ENCODE results near the gene PTPRO. TPM values are rescaled to one million over a fixed set of nuclear protein-coding genes. Genes with fewer than 3 reads are reported as not detected.

The PTPRO gene
- polyA plus RNA-seq, 1 donor: 1.6 TPM

GRCh38 chr12:15546102-15546701, 223.9 kb downstream of the PTPRO start:
- H3K36me3 ChIP-seq (ENCODE audit: control insufficient read depth, insufficient read depth, low read length): no peaks in the 10 kb centered on the region
- H3K27me3 ChIP-seq (ENCODE audit: control insufficient read depth, insufficient read depth, low read length): no peaks in the 10 kb centered on the region
- no peak for DNase-seq
- no peak overlapping the region for H3K27ac ChIP-seq (ENCODE audit: low read length)
- WGBS (ENCODE audit: insufficient coverage, low lambda C conversion rate): no CpG with 5 or more reads among the region's 1 CpG
- H3K9me3 ChIP-seq (ENCODE audit: control insufficient read depth, low read depth, low read length): no peaks in the 10 kb centered on the region
- no peak overlapping the region for H3K4me3 ChIP-seq (ENCODE audit: low read length)
- H3K4me1 ChIP-seq (ENCODE audit: control insufficient read depth, insufficient read depth, low read length): no peaks in the 10 kb centered on the region

- Histone ChIP-seq H3K4me3 (ENCODE audit: low read length) (no peak overlapping the region), H3K4me1 (ENCODE audit: control insufficient read depth, insufficient read depth, low read length) (no peaks in the 10 kb centered on the region), H3K27me3 (ENCODE audit: control insufficient read depth, insufficient read depth, low read length) (no peaks in the 10 kb centered on the region), H3K36me3 (ENCODE audit: control insufficient read depth, insufficient read depth, low read length) (no peaks in the 10 kb centered on the region), H3K9me3 (ENCODE audit: control insufficient read depth, low read depth, low read length) (no peaks in the 10 kb centered on the region), H3K27ac (ENCODE audit: low read length) (no peak overlapping the region)
- 99% methylated on average over 5 of the region's 5 CpGs for WGBS (ENCODE audit: insufficient coverage, low lambda C conversion rate)
- DNase-seq: no peak
Measured at GRCh38 chr12:15547063-15547462, 224.8 kb downstream of the PTPRO start.

- Histone ChIP-seq H3K4me3 (ENCODE audit: low read length) (no peak overlapping the region), H3K36me3 (ENCODE audit: control insufficient read depth, insufficient read depth, low read length) (no peaks in the 10 kb centered on the region), H3K4me1 (ENCODE audit: control insufficient read depth, insufficient read depth, low read length) (no peaks in the 10 kb centered on the region), H3K27me3 (ENCODE audit: control insufficient read depth, insufficient read depth, low read length) (no peaks in the 10 kb centered on the region), H3K27ac (ENCODE audit: low read length) (no peak overlapping the region), H3K9me3 (ENCODE audit: control insufficient read depth, low read depth, low read length) (no peaks in the 10 kb centered on the region)
- WGBS (ENCODE audit: insufficient coverage, low lambda C conversion rate): no CpG with 5 or more reads among the region's 1 CpG
- DNase-seq: no peak
Measured at GRCh38 chr12:15547691-15548090, 225.4 kb downstream of the PTPRO start.

- Histone ChIP-seq H3K4me3 (ENCODE audit: low read length) (no peak overlapping the region), H3K36me3 (ENCODE audit: control insufficient read depth, insufficient read depth, low read length) (no peaks in the 10 kb centered on the region), H3K27ac (ENCODE audit: low read length) (no peak overlapping the region), H3K4me1 (ENCODE audit: control insufficient read depth, insufficient read depth, low read length) (no peaks in the 10 kb centered on the region), H3K27me3 (ENCODE audit: control insufficient read depth, insufficient read depth, low read length) (no peaks in the 10 kb centered on the region), H3K9me3 (ENCODE audit: control insufficient read depth, low read depth, low read length) (no peaks in the 10 kb centered on the region)
- DNase-seq: no peak
- no CpG with 5 or more reads among the region's 4 CpGs for WGBS (ENCODE audit: insufficient coverage, low lambda C conversion rate)
Measured at GRCh38 chr12:15550793-15551192, 228.5 kb downstream of the PTPRO start.

GRCh38 chr12:15555446-15555845, 233.1 kb downstream of the PTPRO start:
- DNase-seq: no peak
- 92% methylated on average over 2 of the region's 2 CpGs for WGBS (ENCODE audit: insufficient coverage, low lambda C conversion rate)
- H3K27me3 ChIP-seq (ENCODE audit: control insufficient read depth, insufficient read depth, low read length): no peaks in the 10 kb centered on the region
- no peak overlapping the region for H3K27ac ChIP-seq (ENCODE audit: low read length)
- H3K4me1 ChIP-seq (ENCODE audit: control insufficient read depth, insufficient read depth, low read length): no peaks in the 10 kb centered on the region
- H3K4me3 ChIP-seq (ENCODE audit: low read length): no peak overlapping the region
- no peaks in the 10 kb centered on the region for H3K36me3 ChIP-seq (ENCODE audit: control insufficient read depth, insufficient read depth, low read length)
- no peaks in the 10 kb centered on the region for H3K9me3 ChIP-seq (ENCODE audit: control insufficient read depth, low read depth, low read length)

GRCh38 chr12:15556411-15557102, 234.2 kb downstream of the PTPRO start:
- no peaks in the 10 kb centered on the region for H3K4me1 ChIP-seq (ENCODE audit: control insufficient read depth, insufficient read depth, low read length)
- no peak overlapping the region for H3K27ac ChIP-seq (ENCODE audit: low read length)
- H3K27me3 ChIP-seq (ENCODE audit: control insufficient read depth, insufficient read depth, low read length): no peaks in the 10 kb centered on the region
- 89% methylated on average over 1 of the region's 5 CpGs for WGBS (ENCODE audit: insufficient coverage, low lambda C conversion rate)
- DNase-seq: no peak
- H3K9me3 ChIP-seq (ENCODE audit: control insufficient read depth, low read depth, low read length): no peaks in the 10 kb centered on the region
- no peak overlapping the region for H3K4me3 ChIP-seq (ENCODE audit: low read length)
- no peaks in the 10 kb centered on the region for H3K36me3 ChIP-seq (ENCODE audit: control insufficient read depth, insufficient read depth, low read length)

GRCh38 chr12:15558915-15559528, 236.7 kb downstream of the PTPRO start:
- Histone ChIP-seq H3K4me3 (ENCODE audit: low read length) (no peak overlapping the region), H3K4me1 (ENCODE audit: control insufficient read depth, insufficient read depth, low read length) (no peaks in the 10 kb centered on the region), H3K27me3 (ENCODE audit: control insufficient read depth, insufficient read depth, low read length) (no peaks in the 10 kb centered on the region), H3K36me3 (ENCODE audit: control insufficient read depth, insufficient read depth, low read length) (no peaks in the 10 kb centered on the region), H3K9me3 (ENCODE audit: control insufficient read depth, low read depth, low read length) (no peaks in the 10 kb centered on the region), H3K27ac (ENCODE audit: low read length) (no peak overlapping the region)
- no CpG with 5 or more reads among the region's 2 CpGs for WGBS (ENCODE audit: insufficient coverage, low lambda C conversion rate)
- DNase-seq: no peak

- Histone ChIP-seq H3K4me1 (ENCODE audit: control insufficient read depth, insufficient read depth, low read length) (no peaks in the 10 kb centered on the region), H3K4me3 (ENCODE audit: low read length) (no peak overlapping the region), H3K27ac (ENCODE audit: low read length) (no peak overlapping the region), H3K36me3 (ENCODE audit: control insufficient read depth, insufficient read depth, low read length) (no peaks in the 10 kb centered on the region), H3K9me3 (ENCODE audit: control insufficient read depth, low read depth, low read length) (no peaks in the 10 kb centered on the region), H3K27me3 (ENCODE audit: control insufficient read depth, insufficient read depth, low read length) (no peaks in the 10 kb centered on the region)
- WGBS (ENCODE audit: insufficient coverage, low lambda C conversion rate): 83% methylated on average over 1 of the region's 1 CpG
- no peak for DNase-seq
Measured at GRCh38 chr12:15561396-15561795, 239.1 kb downstream of the PTPRO start.

GRCh38 chr12:15562263-15562662, 240.0 kb downstream of the PTPRO start:
- Histone ChIP-seq H3K27me3 (ENCODE audit: control insufficient read depth, insufficient read depth, low read length) (no peaks in the 10 kb centered on the region), H3K4me3 (ENCODE audit: low read length) (no peak overlapping the region), H3K4me1 (ENCODE audit: control insufficient read depth, insufficient read depth, low read length) (no peaks in the 10 kb centered on the region), H3K27ac (ENCODE audit: low read length) (no peak overlapping the region), H3K9me3 (ENCODE audit: control insufficient read depth, low read depth, low read length) (no peaks in the 10 kb centered on the region), H3K36me3 (ENCODE audit: control insufficient read depth, insufficient read depth, low read length) (no peaks in the 10 kb centered on the region)
- no peak for DNase-seq
- WGBS (ENCODE audit: insufficient coverage, low lambda C conversion rate): no CpG with 5 or more reads among the region's 3 CpGs

GRCh38 chr12:15563663-15564062, 241.4 kb downstream of the PTPRO start:
- Histone ChIP-seq H3K9me3 (ENCODE audit: control insufficient read depth, low read depth, low read length) (no peaks in the 10 kb centered on the region), H3K27me3 (ENCODE audit: control insufficient read depth, insufficient read depth, low read length) (no peaks in the 10 kb centered on the region), H3K36me3 (ENCODE audit: control insufficient read depth, insufficient read depth, low read length) (no peaks in the 10 kb centered on the region), H3K4me1 (ENCODE audit: control insufficient read depth, insufficient read depth, low read length) (no peaks in the 10 kb centered on the region), H3K4me3 (ENCODE audit: low read length) (no peak overlapping the region), H3K27ac (ENCODE audit: low read length) (no peak overlapping the region)
- DNase-seq: no peak
- 80% methylated on average over 2 of the region's 5 CpGs for WGBS (ENCODE audit: insufficient coverage, low lambda C conversion rate)

All from large intestine (tissue), 3 donors.